Midbrain (tissue), 1 donor: Measurements from ENCODE around the gene TMOD4.

Experiments used
- DNase-seq: peaks from one replicate; lab custom pipeline; 2025; lab: John Stamatoyannopoulos, UW

Gene TMOD4

DNA sequence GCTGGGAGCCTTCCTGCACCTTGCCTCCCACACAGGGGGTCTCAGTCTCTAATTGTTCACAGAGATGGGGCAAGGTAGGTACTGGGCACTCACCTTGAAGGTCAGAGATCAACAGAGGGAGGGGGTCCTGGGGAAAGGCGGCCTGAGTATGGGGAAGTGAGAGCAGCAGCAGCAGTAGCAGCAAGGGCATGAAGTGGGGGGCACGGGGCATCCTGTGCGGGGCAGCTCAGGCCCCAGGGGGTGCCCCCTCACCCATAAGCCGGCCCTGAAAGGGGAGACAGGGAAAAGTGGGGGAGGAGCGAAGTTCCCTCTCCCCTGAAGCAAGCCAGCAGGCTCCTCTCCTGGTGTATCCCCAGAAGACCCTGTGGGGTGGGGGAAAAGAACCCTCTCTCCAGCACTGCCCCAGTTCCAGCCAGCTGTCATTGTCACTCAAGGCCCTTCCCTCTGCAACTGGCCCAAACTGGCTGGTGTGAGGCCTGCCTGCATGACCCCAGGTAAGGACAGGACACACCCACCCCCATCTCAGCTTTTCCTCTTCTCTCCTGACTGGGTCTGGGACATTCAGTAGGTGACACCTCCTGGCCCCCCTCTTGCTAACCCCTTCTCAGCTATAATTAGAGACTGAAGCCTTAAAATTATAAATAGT is 33.2 kb downstream of the TMOD4 start:
- no peak for DNase-seq

GRCh38 chr1:151137789-151138188 is 38.0 kb downstream of the TMOD4 start:
- no peak for DNase-seq

GRCh38 chr1:151135433-151136385 is 40.1 kb downstream of the TMOD4 start:
- DNase-seq = no peak

DNA sequence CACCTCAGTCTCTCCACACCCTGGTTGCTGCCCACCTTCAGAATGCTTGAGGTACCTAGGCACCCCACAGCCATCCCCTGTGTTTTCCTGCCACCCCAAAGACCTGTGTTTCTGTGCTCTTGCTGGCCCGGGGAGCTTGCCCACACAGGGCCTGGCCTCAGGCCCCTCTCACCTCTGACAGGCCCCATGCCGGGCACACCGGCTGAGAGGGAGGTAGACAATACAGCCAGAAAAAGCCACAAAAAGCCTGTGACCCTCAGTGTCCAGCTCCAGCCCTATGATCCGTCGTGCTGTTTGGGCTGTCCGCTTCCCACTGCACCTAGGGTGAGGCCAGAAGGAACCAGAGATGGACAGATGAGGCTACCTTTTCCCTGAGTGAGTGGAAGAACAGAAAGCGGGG is 40.8 kb downstream of the TMOD4 start:
- no peak for DNase-seq

DNA sequence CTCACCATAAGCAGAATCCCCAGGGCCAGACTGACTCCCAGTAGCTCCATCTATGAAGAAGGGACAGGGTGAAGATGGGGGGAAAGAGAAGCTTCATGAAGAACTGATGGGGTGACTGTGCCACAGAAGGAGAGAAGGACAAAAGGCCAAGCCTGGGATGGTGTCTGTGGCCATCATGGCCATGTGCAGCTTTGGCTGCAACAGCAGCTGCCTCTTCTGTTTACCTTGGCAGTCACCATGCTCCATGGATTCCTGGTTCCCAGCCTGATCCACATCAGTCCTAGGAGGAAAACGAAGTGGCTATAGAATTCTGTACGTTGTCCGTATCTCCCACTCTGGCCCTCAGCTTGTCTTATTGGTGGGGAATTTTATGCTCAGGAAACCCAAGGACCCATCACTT is 41.4 kb downstream of the TMOD4 start:
- no peak for DNase-seq

GRCh38 chr1:151133018-151133806 is 42.6 kb downstream of the TMOD4 start:
- DNase-seq = no peak

- no peak for DNase-seq
Measured at GRCh38 chr1:151132335-151133017, 43.3 kb downstream of the TMOD4 start.

DNA sequence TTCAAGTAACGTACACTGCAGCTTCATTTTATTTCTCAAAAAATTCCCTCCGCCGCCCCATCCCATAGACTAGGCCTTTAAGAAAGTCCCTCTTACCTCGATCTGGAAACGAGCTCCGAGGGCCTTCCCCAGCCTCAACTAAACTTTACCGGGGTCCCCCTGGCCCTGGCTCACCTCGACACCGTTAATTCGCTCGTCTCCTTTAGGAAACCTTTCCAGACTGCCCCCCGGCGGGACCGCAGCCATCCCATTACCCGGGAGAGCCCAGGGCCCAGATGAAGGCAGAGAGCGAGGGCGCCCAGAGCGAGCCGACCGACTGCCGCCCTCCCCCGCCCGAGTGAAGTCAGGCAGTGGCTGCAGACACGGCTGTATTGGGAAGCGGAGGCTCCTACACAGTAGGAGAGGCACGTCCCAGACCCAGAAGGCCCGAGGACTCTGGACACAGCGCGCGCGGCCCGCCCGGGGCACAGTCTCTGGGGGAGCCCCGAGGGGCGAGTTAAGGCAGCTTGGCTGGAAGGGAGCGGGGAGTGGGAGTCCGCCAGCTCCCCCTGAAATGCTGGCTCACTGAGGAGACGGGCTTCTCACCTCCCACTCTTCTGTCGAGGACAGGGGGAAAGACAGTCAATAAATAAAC is 44.0 kb downstream of the TMOD4 start:
- no peak for DNase-seq

GRCh38 chr1:151130987-151131586 is 44.7 kb downstream of the TMOD4 start:
- peak; percentile 65 for DNase-seq

DNA sequence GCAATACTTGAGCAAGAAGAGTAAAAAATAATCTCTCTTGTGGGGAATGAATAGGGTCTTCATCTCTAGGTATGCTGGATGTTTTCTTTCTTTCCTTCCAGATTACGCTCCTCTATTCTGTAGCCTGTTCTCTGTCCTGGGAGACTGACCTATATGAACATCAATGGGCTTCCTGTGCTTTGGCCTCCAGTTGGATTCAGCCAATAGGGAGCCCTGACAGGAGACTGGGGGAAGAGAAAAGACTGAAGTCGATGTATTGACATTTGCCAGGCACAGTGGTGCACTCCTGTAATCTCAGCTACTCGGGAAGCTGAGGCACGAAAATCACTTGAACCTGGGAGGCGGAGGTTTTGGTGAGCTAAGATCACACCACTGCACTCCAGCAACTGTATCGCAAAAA is 47.0 kb downstream of the TMOD4 start:
- no peak for DNase-seq

- DNase-seq = no peak
Measured at GRCh38 chr1:151124763-151125403, 50.9 kb downstream of the TMOD4 start.
